HepG2 (cell line): Measurements from ENCODE around the gene CDCA5. TPM values are rescaled to one million over a fixed set of nuclear protein-coding genes. Genes with fewer than 3 reads are reported as not detected.

Experiments used
- ADNP ChIP-seq: sonication (generic); formaldehyde crosslinking; IDR thresholded peaks from 2 replicates; pipeline ENCODE4 v1.4.0; 2020; ENCODE audit warnings: missing genetic modification reagents
- CENPBD1 ChIP-seq: sonication (generic); formaldehyde crosslinking; IDR thresholded peaks from 2 replicates; pipeline ENCODE4 v1.8.0; 2022; ENCODE audit warnings: missing genetic modification reagents, low read depth, mild to moderate bottlenecking, borderline replicate concordance
- ESRRA ChIP-seq: sonication (generic); formaldehyde crosslinking; IDR thresholded peaks from 2 replicates; pipeline ENCODE4 v1.5.1; 2020; ENCODE audit warnings: mild to moderate bottlenecking, low read depth, missing genetic modification reagents
- MTF2 ChIP-seq: sonication (generic); formaldehyde crosslinking; IDR thresholded peaks from 2 replicates; pipeline ENCODE4 v1.5.0; 2020; ENCODE audit warnings: missing genetic modification reagents, borderline replicate concordance
- NFE2 ChIP-seq: sonication (generic); formaldehyde crosslinking; IDR thresholded peaks from 2 replicates; pipeline ENCODE4 v1.4.0; 2020; ENCODE audit warnings: missing genetic modification reagents
- PAXIP1 ChIP-seq: sonication (generic); formaldehyde crosslinking; conservative IDR thresholded peaks from 2 replicates; pipeline ENCODE4 v1.4.0; 2020; ENCODE audit warnings: mild to moderate bottlenecking, missing genetic modification reagents, moderate library complexity
- SMYD3 ChIP-seq: sonication (generic); formaldehyde crosslinking; IDR thresholded peaks from 2 replicates; pipeline ENCODE4 v1.8.1; 2023; ENCODE audit warnings: mild to moderate bottlenecking, missing genetic modification reagents
- SNAPC2 ChIP-seq: sonication (generic); formaldehyde crosslinking; IDR thresholded peaks from 2 replicates; pipeline ENCODE4 v1.8.1; 2022; ENCODE audit warnings: mild to moderate bottlenecking, missing genetic modification reagents
- TAF15 ChIP-seq: fragments of 200-400 bp; formaldehyde crosslinking; IDR thresholded peaks from one replicate; pipeline ENCODE4 v1.6.1; 2018; ENCODE audit warnings: mild to moderate bottlenecking, low read depth, low read length; ENCODE audit not compliant: poor library complexity, severe bottlenecking
- USF2 ChIP-seq, 2 experiments: sonication (generic) in 1 of 2; formaldehyde crosslinking in 1 of 2; IDR thresholded peaks; 2 replicates each; pipeline versions ENCODE4 v1.5.1 to v1.6.1; 2011 to 2020; ENCODE audit warnings: borderline replicate concordance in 1 of 2, low read depth in 1 of 2, low read length in 1 of 2, mild to moderate bottlenecking in 1 of 2, missing genetic modification reagents in 1 of 2, moderate library complexity in 1 of 2
- ZBTB14 ChIP-seq: sonication (generic); formaldehyde crosslinking; IDR thresholded peaks from 2 replicates; pipeline ENCODE4 v1.4.0; 2020; ENCODE audit warnings: missing genetic modification reagents
- ZNF431 ChIP-seq: sonication (generic); formaldehyde crosslinking; IDR thresholded peaks from 2 replicates; pipeline ENCODE4 v1.9.0; 2022; ENCODE audit warnings: missing genetic modification reagents, low read depth, mild to moderate bottlenecking, borderline replicate concordance
- ZNF451 ChIP-seq: sonication (generic); formaldehyde crosslinking; IDR thresholded peaks from 2 replicates; pipeline ENCODE4 v1.5.0; 2020; ENCODE audit warnings: mild to moderate bottlenecking, missing genetic modification reagents
- ZNF569 ChIP-seq: sonication (generic); formaldehyde crosslinking; IDR thresholded peaks from 2 replicates; pipeline ENCODE4 v1.5.0; 2020; ENCODE audit warnings: mild to moderate bottlenecking, missing genetic modification reagents, moderate library complexity, borderline replicate concordance
- ZNF660 ChIP-seq: sonication (generic); formaldehyde crosslinking; IDR thresholded peaks from 2 replicates; pipeline ENCODE4 v1.5.1; 2020; ENCODE audit warnings: mild to moderate bottlenecking, low read depth, missing genetic modification reagents, borderline replicate concordance
- ZNF780A ChIP-seq: sonication (generic); formaldehyde crosslinking; IDR thresholded peaks from 2 replicates; pipeline ENCODE4 v1.8.0; 2022; ENCODE audit warnings: mild to moderate bottlenecking, missing genetic modification reagents, moderate library complexity
- ZSCAN20 ChIP-seq: sonication (generic); formaldehyde crosslinking; IDR thresholded peaks from 2 replicates; pipeline ENCODE4 v1.4.0; 2020; ENCODE audit warnings: missing genetic modification reagents, mild to moderate bottlenecking, borderline replicate concordance
- polyA plus RNA-seq, 8 experiments: library from polyadenylated mRNA; depleted of rRNA in 3 of 8; stranded (reverse) in 7 of 8; unstranded in 1 of 8; fragments of >200 nt; fragmentation: Illumina TruSeq in 4 of 8; extraction: Trizol in 4 of 8; gene quantifications; 2 replicates each; pipeline versions ENCODE4 v1.2.1 to v1.2.3, GENCODE V29; 2011 to 2016; ENCODE audit warnings: low read depth in 4 of 8, missing spikeins in 1 of 8, mixed read lengths in 1 of 8; ENCODE audit not compliant: insufficient read depth in 1 of 8
- total RNA-seq, 5 experiments: library from RNA; depleted of rRNA; stranded (reverse); fragments of >200 nt; fragmentation: Illumina TruSeq; extraction: Trizol; gene quantifications; 2 replicates each; pipeline ENCODE4 v1.2.3, GENCODE V29; 2016; ENCODE audit warnings: low read depth in 1 of 5
- TF ChIP-seq, protein P1 (sequence below): sonication (generic); formaldehyde crosslinking; IDR thresholded peaks from 2 replicates; pipeline ENCODE4 v1.4.0; 2020; ENCODE audit warnings: mild to moderate bottlenecking, missing genetic modification reagents

CDCA5 gene
- total and polyA plus RNA-seq, 2 of the 13 experiments (the other 11 are each of a cell fraction or from before 2014, with no cell fraction given) = 13.5 to 50.6 TPM

- no peak for TF ChIP-seq ZNF431 (CRISPR knock-in tag)
- TF ChIP-seq ZBTB14 (CRISPR knock-in tag) = no peak; the same call in 1 of the 2 replicates
- TF ChIP-seq MTF2 = no peak
- TF ChIP-seq NFE2 = no peak
- TF ChIP-seq, protein P1, sequence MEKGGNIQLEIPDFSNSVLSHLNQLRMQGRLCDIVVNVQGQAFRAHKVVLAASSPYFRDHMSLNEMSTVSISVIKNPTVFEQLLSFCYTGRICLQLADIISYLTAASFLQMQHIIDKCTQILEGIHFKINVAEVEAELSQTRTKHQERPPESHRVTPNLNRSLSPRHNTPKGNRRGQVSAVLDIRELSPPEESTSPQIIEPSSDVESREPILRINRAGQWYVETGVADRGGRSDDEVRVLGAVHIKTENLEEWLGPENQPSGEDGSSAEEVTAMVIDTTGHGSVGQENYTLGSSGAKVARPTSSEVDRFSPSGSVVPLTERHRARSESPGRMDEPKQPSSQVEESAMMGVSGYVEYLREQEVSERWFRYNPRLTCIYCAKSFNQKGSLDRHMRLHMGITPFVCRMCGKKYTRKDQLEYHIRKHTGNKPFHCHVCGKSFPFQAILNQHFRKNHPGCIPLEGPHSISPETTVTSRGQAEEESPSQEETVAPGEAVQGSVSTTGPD (CRISPR knock-in tag) = no peak
- TF ChIP-seq SNAPC2 = no peak
- TF ChIP-seq ZSCAN20 (CRISPR knock-in tag) = no peak
- peak; percentile 79 for TF ChIP-seq ADNP
- TF ChIP-seq SMYD3 (CRISPR knock-in tag) = no peak
- no peak for TF ChIP-seq ZNF660 (CRISPR knock-in tag)
- TF ChIP-seq PAXIP1 (CRISPR knock-in tag) = no peak
- TF ChIP-seq CENPBD1 = no peak
- TF ChIP-seq USF2 (IDR thresholded peaks at IDR 0.05; ENCODE audit: low read depth, low read length) = no peak
- TF ChIP-seq USF2 (CRISPR knock-in tag; IDR thresholded peaks at IDR 0.05; ENCODE audit: borderline replicate concordance) = no peak
- TF ChIP-seq ZNF780A (CRISPR knock-in tag) = peak; percentile 52; the same call in 1 of the 2 replicates
- TF ChIP-seq ZNF569 (CRISPR knock-in tag) = no peak
- TF ChIP-seq ESRRA (CRISPR knock-in tag) = peak; percentile 50; the same call in 1 of the 2 replicates
- TF ChIP-seq ZNF451 (CRISPR knock-in tag) = no peak; the same call in 1 of the 2 replicates
- no peak for TF ChIP-seq TAF15
Observed at GRCh38 chr11:65112546-65113360, 28.9 kb upstream of the CDCA5 start (continued).
